ENCODE data around the gene CES4A.

DNA sequence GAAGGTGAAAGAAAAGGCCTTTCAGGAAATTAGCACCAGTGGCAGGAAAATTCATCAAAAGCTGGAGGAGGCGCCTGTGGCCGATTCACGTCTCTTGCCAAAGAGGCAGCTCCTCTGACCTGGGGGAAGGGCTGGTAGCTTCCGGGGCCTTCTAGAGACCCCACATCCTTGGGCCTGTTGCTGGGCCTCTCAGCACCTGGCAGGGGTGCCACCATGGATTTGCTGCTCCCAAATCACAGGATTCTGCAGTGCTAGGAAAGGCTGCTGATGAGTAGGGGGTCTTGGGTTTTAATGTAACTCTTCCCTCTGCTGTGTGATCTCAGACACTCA is 29.0 kb downstream of the CES4A start:
- TF ChIP-seq POLR2AphosphoS5 (IDR thresholded peaks at IDR 0.05; ENCODE audit: low read depth, low read length), result no peak
- no peak for TF ChIP-seq POLR2A (IDR thresholded peaks at IDR 0.05; ENCODE audit: low read depth, low read length)
- no peak for TF ChIP-seq TAF1 (IDR thresholded peaks at IDR 0.05; ENCODE audit: borderline replicate concordance, low read depth, low read length)

All from GM12892 (cell line).